ENCODE measurements around the gene KCP. TPM values are rescaled to one million over a fixed set of nuclear protein-coding genes. Genes with fewer than 3 reads are reported as not detected.

The KCP gene
- total and polyA plus RNA-seq, 10 of the 15 experiments (the other 5 are each of a cell fraction or from before 2014, with no cell fraction given), result 0.05 to 7.8 (median 2.5) TPM

- ChIA-PET CTCF (interaction anchor here (0.5 to 2.1 kb wide), 14 partner anchors 8 to 506 kb away, joined by 3 to 8 read pairs (median 4); partner anchors contain the start of gene ATP6V1F), POLR2A (interaction anchor here (0.7 to 2.4 kb wide), 18 partner anchors 9 to 434 kb away, joined by 3 to 10 read pairs (median 6); no protein-coding TSS in a partner anchor), SMC1A (ENCODE audit: uncharacterized antibody, unreplicated experiment) (interaction anchor here (0.8 to 2.6 kb wide), 13 partner anchors 9 to 169 kb away, joined by 3 to 12 read pairs (median 4); partner anchors contain the start of genes ATP6V1F and TNPO3), RAD21 (ENCODE audit: unreplicated experiment) (interaction anchor here (0.7 to 3.6 kb wide), 14 partner anchors 8 to 229 kb away, joined by 3 to 25 read pairs (median 3); partner anchors contain the start of gene KCP)
- no peaks in the 10 kb centered on the region for H4K20me1 ChIP-seq (ENCODE audit: control insufficient read depth, insufficient read depth)
- no peaks in the 10 kb centered on the region for H3K27me3 ChIP-seq (replicated peaks in 1 of 2; ENCODE audit: control insufficient read depth in 2 of 2, insufficient read depth in 2 of 2, low read length in 1 of 2)
- peak overlapping the region; percentile 67 for H2AFZ ChIP-seq (ENCODE audit: control insufficient read depth, low read depth, low read length)
- ATAC-seq (peak; percentile 59), DNase-seq (ENCODE audit: low read depth, low spot score) (peak; percentile 71), FAIRE-seq (peak; percentile 97)
- intact Hi-C loops (cut with micrococcal nuclease; ENCODE audit: unreplicated experiment), result loop anchor here (10.0 kb wide), 2 partner anchors 211 to 681 kb away; partner anchors contain the start of genes NRF1 and TSPAN33
- in situ Hi-C loops (cut with MboI), result no loop called here
- peak overlapping the region; percentile 96 for H3K4me2 ChIP-seq (ENCODE audit: control insufficient read depth, insufficient read depth)
- H3K9ac ChIP-seq (ENCODE audit: control insufficient read depth, insufficient read depth, low read length), result peak overlapping the region; percentile 97
- H3K36me3 ChIP-seq (ENCODE audit: control insufficient read depth in 2 of 2, insufficient read depth in 2 of 2, low read length in 1 of 2), result no peaks in the 10 kb centered on the region
- H3K4me1 ChIP-seq (ENCODE audit: control insufficient read depth, insufficient read depth, low read length), result peaks cover 44% of the 10 kb centered on the region
- peak overlapping the region; percentile 96 for H3K27ac ChIP-seq (ENCODE audit: control insufficient read depth, insufficient read depth)
- H3K9me3 ChIP-seq (replicated peaks; ENCODE audit: control insufficient read depth, insufficient read depth, low read length), result no peaks in the 10 kb centered on the region
- 7% methylated on average over 15 of the region's 15 CpGs for WGBS (ENCODE audit: insufficient coverage, insufficient replicate concordance, low lambda C conversion rate, missing lambda C conversion rate)
- H3K4me3 ChIP-seq, result peak overlapping the region; percentile 50
- peaks cover 47% of the 10 kb centered on the region for H3K79me2 ChIP-seq (ENCODE audit: control insufficient read depth, insufficient read depth, low read length)
- TSS peak; percentile 70 for BruUV-seq (replicated peaks)
- TF ChIP-seq FOXM1 (IDR thresholded peaks at IDR 0.05; ENCODE audit: low read depth, low read length) (no peak), JUND (IDR thresholded peaks at IDR 0.05; ENCODE audit: low read depth, low read length) (no peak), CUX1 (IDR thresholded peaks at IDR 0.05; ENCODE audit: insufficient replicate concordance, low read depth, low read length) (no peak), MLLT1 (IDR thresholded peaks at IDR 0.05) (peak; percentile 38; the same call in 1 of the 2 replicates), BHLHE40 (IDR thresholded peaks at IDR 0.05; ENCODE audit: borderline replicate concordance in 1 of 2, low read depth in 2 of 2, low read length in 1 of 2) (peak; percentile 67 to 73), HSF1 (IDR thresholded peaks at IDR 0.05; ENCODE audit: low read depth, low read length) (no peak), ZBED1 (IDR thresholded peaks at IDR 0.05; ENCODE audit: borderline replicate concordance) (no peak), FOXK2 (IDR thresholded peaks at IDR 0.05) (no peak), POLR2AphosphoS5 (IDR thresholded peaks at IDR 0.05; ENCODE audit: low read length) (peak; percentile 71; the same call in 1 of the 2 replicates), SIN3A (IDR thresholded peaks at IDR 0.05; ENCODE audit: low read depth, low read length) (no peak; the same call in 1 of the 2 replicates), POLR2AphosphoS2 (IDR thresholded peaks at IDR 0.05; ENCODE audit: low read depth, low read length) (no peak; the same call in 1 of the 2 replicates), RAD21 (IDR thresholded peaks at IDR 0.05; ENCODE audit: insufficient read depth, low read depth, low read length) (no peak)
- TF ChIP-seq, protein P1, sequence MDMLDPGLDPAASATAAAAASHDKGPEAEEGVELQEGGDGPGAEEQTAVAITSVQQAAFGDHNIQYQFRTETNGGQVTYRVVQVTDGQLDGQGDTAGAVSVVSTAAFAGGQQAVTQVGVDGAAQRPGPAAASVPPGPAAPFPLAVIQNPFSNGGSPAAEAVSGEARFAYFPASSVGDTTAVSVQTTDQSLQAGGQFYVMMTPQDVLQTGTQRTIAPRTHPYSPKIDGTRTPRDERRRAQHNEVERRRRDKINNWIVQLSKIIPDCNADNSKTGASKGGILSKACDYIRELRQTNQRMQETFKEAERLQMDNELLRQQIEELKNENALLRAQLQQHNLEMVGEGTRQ (IDR thresholded peaks at IDR 0.05; ENCODE audit: borderline replicate concordance, low read depth, low read length), result peak; percentile 75
Observed at GRCh38 chr7:128933180-128933891, 22.8 kb upstream of the KCP start.

Measured in GM12878 (cell line).